PC-3 (cell line): Measurements from ENCODE around the gene DNAJC4.

Experiments used
- CTCF ChIP-seq: fragments of 300-600 bp; sonication (generic); conservative IDR thresholded peaks from 2 replicates; pipeline ENCODE4 v1.5.1; 2017; ENCODE audit warnings: antibody characterized with exemption, low read depth, mild to moderate bottlenecking, low read length
- EZH2 ChIP-seq: fragments of 300-600 bp; sonication (generic); IDR thresholded peaks from one replicate; pipeline ENCODE4 v1.6.1; 2017; ENCODE audit warnings: antibody characterized with exemption, mild to moderate bottlenecking, low read length; ENCODE audit not compliant: unreplicated experiment
- EZH2phosphoT487 ChIP-seq: fragments of 300-600 bp; sonication (generic); IDR thresholded peaks from 2 replicates; pipeline ENCODE4 v1.6.1; 2018; ENCODE audit warnings: mild to moderate bottlenecking, antibody characterized with exemption, low read length, borderline replicate concordance

- TF ChIP-seq CTCF, result no peak
- TF ChIP-seq EZH2, result no peak
- no peak for TF ChIP-seq EZH2phosphoT487
Observed at GRCh38 chr11:64204080-64204440, 26.3 kb upstream of the DNAJC4 start.
